HG03565 (cell line): Measurements from ENCODE around the gene PNN.
A peak's percentile ranks its signal among the peaks of the same experiment; 100 is the strongest.
"Not testable (repeated sequence)": the region's sequence is repeated elsewhere in the genome, so short reads cannot be mapped to it uniquely, and the experiment has no call there.

Source experiments
- ATAC-seq: cut with Tn5 transposase; IDR thresholded peaks from one replicate; pipeline ENCODE4 v1.9.1; 2021; ENCODE audit warnings: mild to moderate bottlenecking, moderate library complexity; ENCODE audit not compliant: unreplicated experiment

PNN gene

DNA sequence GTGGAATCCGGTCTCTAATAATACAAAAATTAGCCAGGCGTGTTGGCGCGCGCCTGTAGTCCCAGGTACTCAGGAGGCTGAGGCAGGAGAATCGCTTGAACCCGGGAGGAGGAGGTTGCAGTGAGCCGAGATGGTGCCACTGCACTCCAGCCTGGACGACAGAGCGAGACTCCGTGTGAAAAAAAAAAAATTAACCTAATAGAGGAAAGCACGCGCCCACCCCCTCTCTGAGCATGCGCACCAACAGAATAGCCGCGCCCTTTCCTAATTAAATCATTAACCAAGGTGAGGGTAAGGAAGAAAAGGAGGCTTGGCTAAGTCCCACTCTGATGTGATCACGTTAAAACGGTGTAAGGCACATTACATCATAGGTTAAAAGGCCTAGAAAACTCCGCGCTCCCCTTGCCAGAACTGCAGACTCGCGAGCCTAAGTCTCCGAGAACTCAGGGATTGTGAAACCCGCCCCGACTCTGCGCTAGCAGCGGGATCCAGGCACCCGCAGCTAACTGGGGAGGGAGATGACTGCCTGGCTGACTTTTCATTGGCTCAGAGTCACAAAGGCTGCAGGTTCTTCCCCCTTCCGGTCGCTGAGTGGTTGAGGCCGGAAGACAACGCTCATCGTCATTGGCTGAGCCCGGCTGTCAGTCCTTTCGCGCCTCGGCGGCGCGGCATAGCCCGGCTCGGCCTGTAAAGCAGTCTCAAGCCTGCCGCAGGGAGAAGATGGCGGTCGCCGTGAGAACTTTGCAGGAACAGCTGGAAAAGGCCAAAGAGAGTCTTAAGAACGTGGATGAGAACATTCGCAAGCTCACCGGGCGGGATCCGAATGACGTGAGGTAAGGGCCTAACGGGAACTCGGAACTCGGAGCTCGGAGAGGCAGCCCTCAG lies at the start of gene PNN:
TSS of gene PNN (plus strand) at position 695 of the 885 bp plus-strand sequence. CDS start at position 721, 26 bp downstream.
- ATAC-seq = peak; percentile 93

GRCh38 chr14:39137835-39138234 lies 37.2 kb upstream of the PNN start:
- not testable (repeated sequence) for ATAC-seq

GRCh38 chr14:39138440-39138839 lies 36.6 kb upstream of the PNN start:
- no peak for ATAC-seq

- ATAC-seq = no peak
These were observed 34.9 kb upstream of the PNN start for GRCh38 chr14:39140170-39140569.

DNA sequence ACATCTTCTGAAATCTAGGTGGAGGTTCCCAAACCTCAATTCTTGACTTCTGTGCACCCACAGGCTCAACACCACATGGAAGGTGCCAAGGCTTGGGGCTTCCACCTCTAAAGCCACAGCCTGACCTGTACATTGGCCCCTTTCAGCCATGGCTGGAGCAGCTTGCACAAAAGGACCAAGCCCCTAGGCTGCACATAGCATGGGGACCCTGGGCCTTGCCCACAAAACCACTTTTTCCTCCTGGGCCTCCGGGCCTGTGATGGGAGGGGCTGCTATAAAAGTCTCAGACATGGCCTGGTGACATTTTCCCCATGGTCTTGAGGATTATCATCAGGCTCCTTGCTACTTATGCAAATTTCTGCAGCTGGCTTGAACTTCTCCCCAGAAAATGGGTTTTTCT lies 33.4 kb upstream of the PNN start:
- not testable (repeated sequence) for ATAC-seq

GRCh38 chr14:39143226-39143625 lies 31.8 kb upstream of the PNN start:
- not testable (repeated sequence) for ATAC-seq

GRCh38 chr14:39145266-39145966 lies 29.6 kb upstream of the PNN start:
- no peak for ATAC-seq

GRCh38 chr14:39154594-39155189 lies 20.4 kb upstream of the PNN start:
- no peak for ATAC-seq

DNA sequence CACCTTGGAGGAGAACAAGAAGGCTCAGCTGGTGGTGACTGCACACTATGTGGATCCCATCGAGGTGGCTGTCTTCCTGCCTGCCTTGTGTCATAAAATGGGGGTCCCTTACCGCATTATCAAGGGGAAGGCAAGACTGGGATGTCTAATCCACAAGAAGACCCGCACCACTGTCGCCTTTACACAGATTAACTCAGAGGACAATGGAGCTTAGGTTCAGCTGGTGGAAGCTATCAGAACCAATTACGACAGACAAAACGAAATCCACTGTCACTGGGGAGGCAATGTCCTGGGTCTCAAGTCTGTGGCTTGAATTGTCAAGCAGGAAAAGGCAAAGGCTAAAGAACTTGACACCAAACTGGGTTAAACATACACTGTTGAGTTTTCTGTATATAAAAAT lies 17.6 kb upstream of the PNN start:
- ATAC-seq = no peak

- no peak for ATAC-seq
These were observed 16.7 kb upstream of the PNN start for GRCh38 chr14:39158222-39158858.

GRCh38 chr14:39160494-39160893 lies 14.6 kb upstream of the PNN start:
- no peak for ATAC-seq

- ATAC-seq = not testable (repeated sequence)
These were observed 7.2 kb upstream of the PNN start for GRCh38 chr14:39167797-39168320.

DNA sequence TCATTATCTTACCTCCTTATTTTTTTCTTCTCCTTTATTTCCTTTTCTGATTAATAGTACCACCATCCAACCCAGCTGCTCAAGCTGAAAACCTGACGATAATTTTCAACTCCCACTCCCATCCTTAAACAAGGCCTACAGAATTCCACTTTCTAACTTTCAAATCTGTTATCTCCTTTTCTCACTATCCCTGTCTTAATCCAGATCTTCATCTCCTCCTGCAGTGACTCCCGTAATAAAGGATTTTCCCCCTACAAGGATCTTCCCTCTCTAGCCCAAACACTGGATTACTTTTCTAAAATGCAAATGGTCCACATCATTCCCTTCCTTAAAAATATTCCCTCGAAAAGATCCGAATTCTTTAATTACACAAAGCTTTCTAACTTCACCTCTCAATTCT lies 6.5 kb upstream of the PNN start:
- ATAC-seq = no peak

DNA sequence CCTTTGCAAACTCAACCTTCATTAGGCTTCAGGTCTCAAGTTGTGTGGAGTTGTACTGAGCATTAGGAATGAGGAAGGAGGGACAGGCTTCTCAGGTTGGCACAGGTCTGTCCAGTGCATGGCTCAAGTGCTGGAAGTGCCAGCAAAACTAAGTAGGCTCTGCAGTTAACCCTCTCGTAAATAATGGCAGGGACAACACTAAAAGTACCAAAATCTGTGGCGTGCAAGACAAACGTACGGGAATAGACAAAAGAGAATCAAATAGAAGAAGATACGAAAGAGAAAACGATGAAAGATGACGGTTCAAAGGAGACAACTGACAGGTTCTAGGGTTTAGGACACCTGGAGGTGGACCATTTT lies 5.5 kb upstream of the PNN start:
- no peak for ATAC-seq

GRCh38 chr14:39173198-39173597 lies 1.9 kb upstream of the PNN start:
- no peak for ATAC-seq

DNA sequence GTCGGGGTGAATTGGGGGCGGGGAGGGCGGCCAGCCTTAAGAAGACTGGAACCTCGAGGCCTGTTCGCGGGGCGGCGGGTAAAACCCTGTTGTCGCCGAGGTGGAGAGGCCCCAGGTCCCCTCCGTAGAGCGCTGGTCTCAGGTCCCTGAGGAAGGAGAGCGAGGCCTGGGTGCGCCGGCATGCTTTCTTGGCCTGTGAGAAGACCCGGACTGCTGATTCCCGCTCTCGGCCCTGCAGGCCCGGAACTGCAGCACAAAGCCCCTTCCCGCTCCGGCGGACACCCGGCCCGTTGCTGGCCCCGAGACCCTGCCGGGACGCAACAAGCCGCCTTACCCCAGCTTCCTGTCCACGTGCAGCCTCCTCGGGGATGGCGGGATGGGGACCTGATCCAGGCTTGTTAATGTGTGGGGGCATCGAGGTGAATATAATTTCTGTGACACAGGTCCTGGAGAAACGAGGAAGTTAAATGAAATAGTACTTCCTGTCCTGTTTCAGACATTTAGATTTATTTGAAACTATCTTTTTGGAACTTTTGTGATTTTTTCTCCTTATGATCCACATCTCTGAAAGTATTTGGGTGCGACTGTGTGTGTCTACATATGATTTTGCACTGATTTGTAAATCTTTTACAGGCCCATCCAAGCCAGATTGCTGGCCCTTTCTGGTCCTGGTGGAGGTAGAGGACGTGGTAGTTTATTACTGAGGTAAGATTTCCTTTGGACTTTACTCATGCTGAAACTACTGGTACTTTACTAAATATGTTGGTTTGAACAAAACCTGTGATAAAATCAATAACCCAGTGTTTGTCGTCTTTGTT lies 600 bp downstream of the PNN start:
- ATAC-seq = no peak

GRCh38 chr14:39176263-39177167 lies 1.5 kb downstream of the PNN start:
- ATAC-seq = no peak

GRCh38 chr14:39177168-39177545 lies 2.1 kb downstream of the PNN start:
- ATAC-seq = no peak

- no peak for ATAC-seq
These were observed 4.0 kb downstream of the PNN start for GRCh38 chr14:39179042-39179441.
